Thoracic aorta (tissue), 2 donors: ENCODE measurements around the gene LDLRAD4. TPM values are rescaled to one million over a fixed set of nuclear protein-coding genes. Genes with fewer than 3 reads are reported as not detected.

Experiments used
- ATAC-seq: fragments of 150-250 bp; one replicate; pipeline ENCODE4 v1.8.0; 2017; ENCODE audit warnings: low read depth; ENCODE audit not compliant: insufficient number of reproducible peaks, low FRiP score
- DNase-seq: peaks from one replicate; pipeline ENCODE4 v3.0.0-alpha.2; 2020; ENCODE audit warnings: low spot score
- H3K27ac ChIP-seq, 2 donors: fragments of 200-600 bp; sonication (generic); 1 replicate in 1 of 2; 2 replicates in 1 of 2; pipeline ENCODE4 v1.5.1; 2016; ENCODE audit warnings: mild to moderate bottlenecking in 2 of 2, moderate library complexity in 2 of 2
- H3K27me3 ChIP-seq: fragments of 200-600 bp; sonication (generic); replicated peaks from 2 replicates; pipeline ENCODE4 v1.6.0; 2016; ENCODE audit warnings: mild to moderate bottlenecking; ENCODE audit not compliant: insufficient read depth
- H3K36me3 ChIP-seq: fragments of 200-600 bp; sonication (generic); one replicate; pipeline ENCODE4 v1.5.1; 2016
- H3K4me1 ChIP-seq, 2 donors: fragments of 200-600 bp; sonication (generic); 1 replicate in 1 of 2; 2 replicates in 1 of 2; pipeline versions ENCODE4 v1.5.1 to v1.6.0; 2016; ENCODE audit warnings: low read depth in 2 of 2, mild to moderate bottlenecking in 1 of 2; ENCODE audit not compliant: control insufficient read depth in 1 of 2
- H3K4me3 ChIP-seq: fragments of 200-600 bp; sonication (generic); 2 replicates; pipeline ENCODE4 v1.5.1; 2016; ENCODE audit warnings: mild to moderate bottlenecking
- H3K9me3 ChIP-seq: fragments of 200-600 bp; sonication (generic); 2 replicates; pipeline ENCODE4 v1.5.1; 2016
- total RNA-seq, 2 donors: library from RNA; depleted of rRNA; stranded (reverse); fragments of >200 nt; gene quantifications; one replicate each; pipeline versions ENCODE4 v1.1.0 to v1.2.3, GENCODE V29; 2016
- TF ChIP-seq, protein P1 (sequence below): fragments of 200-600 bp; sonication (generic); IDR thresholded peaks from one replicate; pipeline ENCODE4 v1.5.1; 2019; ENCODE audit warnings: antibody characterized with exemption

The LDLRAD4 gene
- total RNA-seq, 2 donors from 2014 or later = 98.4 to 135 TPM

DNA sequence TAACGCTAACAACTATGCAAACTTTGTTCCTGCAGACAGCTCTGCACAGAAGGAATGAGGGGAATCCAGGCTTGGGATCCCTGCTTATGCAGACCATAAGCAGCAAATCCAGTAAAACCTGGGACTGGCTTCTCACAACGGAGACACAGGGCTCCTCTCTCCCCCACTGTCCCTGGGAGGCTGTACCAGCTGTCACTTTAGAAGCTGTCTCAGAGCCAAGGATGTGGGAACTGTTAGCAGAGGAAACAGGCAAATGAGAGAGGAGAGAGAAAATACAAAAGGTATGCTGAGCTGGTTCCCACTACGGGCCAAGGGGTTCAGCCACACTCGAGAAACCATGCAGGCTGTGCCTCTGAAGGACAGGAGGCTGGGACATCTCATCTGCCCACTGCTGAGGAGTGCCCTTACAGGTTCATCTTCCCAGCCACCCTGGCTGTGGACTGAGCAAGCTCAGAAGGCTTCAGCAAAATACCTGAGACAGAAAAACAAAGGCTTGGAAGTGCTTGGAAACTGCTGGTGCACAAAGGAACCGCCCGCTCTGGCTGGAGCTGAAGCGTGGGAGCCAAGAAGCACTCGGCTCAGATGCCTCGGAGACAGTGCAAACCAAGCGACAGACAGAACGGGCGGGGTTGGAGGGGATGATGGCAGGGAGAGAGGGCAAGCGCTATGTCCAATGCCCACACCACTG, 435.3 kb downstream of the LDLRAD4 start:
- H3K4me3 ChIP-seq = peak overlapping the region; percentile 0
- ATAC-seq (no peak), DNase-seq (no peak)
- H3K27ac ChIP-seq = no peak overlapping the region
- H3K27me3 ChIP-seq = no peaks in the 10 kb centered on the region
- peaks cover 5 to 17% of the 10 kb centered on the region in 2 donors for H3K4me1 ChIP-seq
- H3K36me3 ChIP-seq = no peaks in the 10 kb centered on the region
- TF ChIP-seq, protein P1, sequence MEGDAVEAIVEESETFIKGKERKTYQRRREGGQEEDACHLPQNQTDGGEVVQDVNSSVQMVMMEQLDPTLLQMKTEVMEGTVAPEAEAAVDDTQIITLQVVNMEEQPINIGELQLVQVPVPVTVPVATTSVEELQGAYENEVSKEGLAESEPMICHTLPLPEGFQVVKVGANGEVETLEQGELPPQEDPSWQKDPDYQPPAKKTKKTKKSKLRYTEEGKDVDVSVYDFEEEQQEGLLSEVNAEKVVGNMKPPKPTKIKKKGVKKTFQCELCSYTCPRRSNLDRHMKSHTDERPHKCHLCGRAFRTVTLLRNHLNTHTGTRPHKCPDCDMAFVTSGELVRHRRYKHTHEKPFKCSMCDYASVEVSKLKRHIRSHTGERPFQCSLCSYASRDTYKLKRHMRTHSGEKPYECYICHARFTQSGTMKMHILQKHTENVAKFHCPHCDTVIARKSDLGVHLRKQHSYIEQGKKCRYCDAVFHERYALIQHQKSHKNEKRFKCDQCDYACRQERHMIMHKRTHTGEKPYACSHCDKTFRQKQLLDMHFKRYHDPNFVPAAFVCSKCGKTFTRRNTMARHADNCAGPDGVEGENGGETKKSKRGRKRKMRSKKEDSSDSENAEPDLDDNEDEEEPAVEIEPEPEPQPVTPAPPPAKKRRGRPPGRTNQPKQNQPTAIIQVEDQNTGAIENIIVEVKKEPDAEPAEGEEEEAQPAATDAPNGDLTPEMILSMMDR = no peak
- no peaks in the 10 kb centered on the region for H3K9me3 ChIP-seq

DNA sequence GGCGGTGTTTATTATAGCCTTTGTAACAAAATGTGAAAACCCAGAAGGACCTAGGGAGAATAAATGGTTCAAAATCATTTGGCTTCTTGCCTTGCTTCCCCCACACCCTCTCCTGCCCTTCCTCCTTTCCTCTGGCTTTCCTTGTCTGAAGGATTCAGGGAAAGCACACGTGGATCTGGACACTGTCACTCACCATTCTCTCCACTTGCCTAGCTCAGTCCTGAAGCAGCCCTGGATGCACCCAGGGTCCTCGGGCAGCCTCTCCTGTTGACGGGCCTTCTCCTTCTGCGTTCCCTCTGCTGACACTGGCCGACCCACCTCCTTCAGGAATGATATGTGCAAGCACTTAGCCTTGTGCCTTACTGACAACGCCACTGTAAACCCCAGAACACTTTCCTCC, 439.4 kb downstream of the LDLRAD4 start:
- DNase-seq (no peak), ATAC-seq (no peak)
- Histone ChIP-seq H3K36me3 (no peaks in the 10 kb centered on the region), H3K4me1 (peaks cover 14 to 47% of the 10 kb centered on the region in 2 donors), H3K9me3 (no peaks in the 10 kb centered on the region), H3K27ac (no peak overlapping the region), H3K4me3 (no peak overlapping the region), H3K27me3 (no peaks in the 10 kb centered on the region)
- TF ChIP-seq, protein P1 = no peak

DNA sequence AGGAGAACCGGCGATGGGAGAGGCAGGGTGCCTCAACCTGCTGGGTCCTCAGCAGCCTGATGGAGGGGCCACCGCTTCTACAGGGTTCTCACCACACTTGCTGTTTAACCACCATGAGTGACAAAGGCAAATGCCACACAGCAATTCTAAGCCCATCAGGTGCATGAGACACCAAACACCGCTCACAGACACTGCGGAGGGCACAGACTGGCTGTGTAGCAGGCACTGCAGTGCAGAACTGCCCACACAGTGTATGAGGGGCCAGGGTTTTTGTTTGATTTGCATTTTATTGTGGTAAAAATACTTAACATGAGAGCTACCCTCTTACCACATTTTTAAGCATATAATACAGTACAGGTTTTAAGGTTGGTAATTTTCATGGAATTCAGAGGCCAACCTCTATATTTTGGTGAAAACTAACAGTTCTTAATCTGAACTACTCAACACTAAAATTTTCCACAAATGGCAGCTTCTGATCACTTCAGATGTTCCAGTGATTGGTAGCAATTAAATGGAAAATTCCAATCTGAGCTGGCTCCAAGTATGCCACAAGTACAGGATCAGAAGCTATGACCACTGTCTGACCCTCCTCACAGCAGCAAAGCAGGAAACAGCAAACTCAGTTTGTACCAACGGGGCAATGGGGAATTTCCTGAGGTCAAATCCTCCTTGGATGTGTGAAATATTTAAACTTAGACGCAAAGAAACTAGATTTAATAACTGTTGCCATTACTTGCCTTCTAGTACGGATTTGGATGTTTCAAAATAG, 440.1 kb downstream of the LDLRAD4 start:
- Histone ChIP-seq H3K27ac (no peak overlapping the region), H3K4me3 (no peak overlapping the region), H3K27me3 (no peaks in the 10 kb centered on the region), H3K36me3 (no peaks in the 10 kb centered on the region), H3K9me3 (no peaks in the 10 kb centered on the region), H3K4me1 (peaks cover 14 to 46% of the 10 kb centered on the region in 2 donors)
- no peak for ATAC-seq
- TF ChIP-seq, protein P1 = no peak
- DNase-seq = no peak

DNA sequence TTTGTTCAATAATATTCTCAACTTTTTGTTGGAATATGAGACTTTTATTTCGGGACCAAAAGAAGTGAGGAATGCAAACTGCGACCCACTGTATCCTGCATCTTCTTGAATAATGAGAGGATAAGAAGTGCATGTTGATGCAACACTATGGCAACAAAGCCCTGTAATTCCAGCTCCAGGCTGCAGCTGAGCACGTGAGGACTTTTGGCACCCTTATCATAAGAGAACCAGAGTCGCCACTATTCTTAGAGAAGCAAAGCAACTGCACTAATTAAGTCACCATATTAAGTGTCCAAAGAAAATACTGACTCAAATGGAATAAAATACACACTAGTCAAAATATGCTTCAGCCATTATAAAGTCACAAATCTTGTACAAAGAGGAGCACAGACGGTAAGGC, 441.9 kb downstream of the LDLRAD4 start:
- TF ChIP-seq, protein P1 = no peak

DNA sequence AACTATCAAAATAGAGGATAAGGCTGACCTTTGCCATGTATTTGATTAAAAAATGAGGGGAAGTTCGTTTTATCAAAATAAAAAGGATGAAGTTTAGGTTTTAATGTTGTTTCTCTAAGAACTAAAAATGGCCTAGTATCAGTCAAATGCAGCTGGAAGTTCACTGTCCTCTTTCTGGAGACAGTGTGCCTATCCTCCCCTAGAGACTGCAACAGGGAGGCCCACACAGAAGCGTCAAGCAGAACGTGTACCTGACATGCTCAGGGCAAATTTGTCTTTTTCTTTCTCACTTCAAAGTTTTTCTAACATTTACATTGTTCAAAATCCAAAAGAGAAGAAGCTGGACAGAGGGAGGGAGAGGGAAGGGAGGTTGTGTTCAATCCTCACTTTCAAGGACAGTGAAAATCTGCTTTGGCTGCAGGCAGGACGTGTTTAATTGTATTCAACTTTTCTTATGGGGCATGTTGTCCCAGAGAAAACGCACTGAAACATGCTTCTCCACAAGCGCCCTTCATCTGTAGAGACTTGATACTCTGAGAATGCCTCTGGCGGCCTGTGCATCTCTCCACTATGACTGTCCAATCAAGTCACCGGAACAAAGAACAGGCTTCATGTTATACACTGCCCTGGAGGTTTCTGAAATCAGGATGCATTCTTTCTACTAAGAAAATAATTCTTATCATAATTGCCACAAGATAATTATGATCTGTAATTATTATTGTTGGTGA, 442.7 kb downstream of the LDLRAD4 start:
- TF ChIP-seq, protein P1 = no peak
- no peaks in the 10 kb centered on the region for H3K27me3 ChIP-seq
- ATAC-seq = no peak
- H3K4me3 ChIP-seq = no peak overlapping the region
- H3K36me3 ChIP-seq = no peaks in the 10 kb centered on the region
- peaks cover 17 to 45% of the 10 kb centered on the region in 2 donors for H3K4me1 ChIP-seq
- no peaks in the 10 kb centered on the region for H3K9me3 ChIP-seq
- H3K27ac ChIP-seq = peak overlapping the region; percentile 19 to 25
- no peak for DNase-seq

More for the DNA sequence above, 441.9 kb downstream of the LDLRAD4 start:
- peak overlapping the region in 1 of 2 donors; percentile 19 for H3K27ac ChIP-seq
- H3K4me3 ChIP-seq = no peak overlapping the region
- ATAC-seq = peak; percentile 69
- H3K36me3 ChIP-seq = no peaks in the 10 kb centered on the region
- no peak for DNase-seq
- H3K27me3 ChIP-seq = no peaks in the 10 kb centered on the region
- peaks cover 17 to 45% of the 10 kb centered on the region in 2 donors for H3K4me1 ChIP-seq
- no peaks in the 10 kb centered on the region for H3K9me3 ChIP-seq
